RWPE2 (cell line): ENCODE data around the gene MAGEA2B.
"Not testable (repeated sequence)": the region's sequence is repeated elsewhere in the genome, so short reads cannot be mapped to it uniquely, and the experiment has no call there.

Experiments
- ATAC-seq: fragments of 200-7000 bp; cut with Tn5 transposase; 3 replicates; pipeline ENCODE4 v1.9.1; 2021; ENCODE audit warnings: low read depth
- DNase-seq: peaks from one replicate; pipeline ENCODE4 v3.0.0-alpha.2; 2020; ENCODE audit warnings: low spot score
- H3K27ac ChIP-seq: fragments of 450-650 bp; 2 replicates; pipeline ENCODE4 v1.5.1; 2017; ENCODE audit warnings: mild to moderate bottlenecking; ENCODE audit not compliant: poor library complexity, severe bottlenecking
- H3K27me3 ChIP-seq: fragments of 250-450 bp; sonication (Bioruptor Pico); 2 replicates; pipeline ENCODE4 v1.5.1; 2021; ENCODE audit warnings: mild to moderate bottlenecking, moderate library complexity; ENCODE audit not compliant: insufficient read depth, poor library complexity, severe bottlenecking
- H3K36me3 ChIP-seq: fragments of 250-450 bp; sonication (Bioruptor Pico); 2 replicates; pipeline ENCODE4 v1.5.1; 2020; ENCODE audit warnings: low read depth, mild to moderate bottlenecking, moderate library complexity
- H3K4me1 ChIP-seq: fragments of 250-450 bp; sonication (Bioruptor Pico); 2 replicates; pipeline ENCODE4 v1.5.1; 2021; ENCODE audit warnings: mild to moderate bottlenecking, moderate library complexity; ENCODE audit not compliant: insufficient read depth, poor library complexity, severe bottlenecking
- H3K4me3 ChIP-seq: fragments of 250-450 bp; sonication (Bioruptor Pico); 2 replicates; pipeline ENCODE4 v1.5.1; 2021; ENCODE audit warnings: mild to moderate bottlenecking, moderate library complexity; ENCODE audit not compliant: severe bottlenecking
- H3K9me3 ChIP-seq: fragments of 250-450 bp; sonication (Bioruptor Pico); 2 replicates; pipeline ENCODE4 v1.5.1; 2021; ENCODE audit warnings: mild to moderate bottlenecking, moderate library complexity; ENCODE audit not compliant: severe bottlenecking
- CTCF ChIP-seq: fragments of 450-650 bp; IDR thresholded peaks from one replicate; pipeline ENCODE4 v1.5.1; 2017; ENCODE audit warnings: mild to moderate bottlenecking, moderate library complexity; ENCODE audit not compliant: poor library complexity, severe bottlenecking

Gene MAGEA2B

GRCh38 chrX:152725409-152725808 is 11.0 kb downstream of the MAGEA2B start:
- DNase-seq (no peak), ATAC-seq (no peak)
- Histone ChIP-seq H3K36me3 (no peaks in the 10 kb centered on the region), H3K4me3 (no peak overlapping the region), H3K9me3 (no peaks in the 10 kb centered on the region), H3K27me3 (no peaks in the 10 kb centered on the region), H3K27ac (no peak overlapping the region), H3K4me1 (no peaks in the 10 kb centered on the region)
- no peak for TF ChIP-seq CTCF

GRCh38 chrX:152733261-152733975 is 19.0 kb downstream of the MAGEA2B start, which contains the start of the genes CSAG1 and MAGEA12:
Gene CSAG1 (minus strand): TSS chrX:152733721. CDS start chrX:152732460, 1,261 bp downstream.
Gene MAGEA12 (plus strand): TSS chrX:152733757. CDS start chrX:152736162, 2,405 bp downstream.
- DNase-seq, result no peak
- no peak within 1 kb of the TSS for H3K4me3 ChIP-seq
- no peak for TF ChIP-seq CTCF
- no peaks in the 10 kb centered on the region for H3K27me3 ChIP-seq
- no peak for ATAC-seq
- no peak within 1 kb of the TSS for H3K27ac ChIP-seq
- no peaks in the 10 kb centered on the region for H3K36me3 ChIP-seq
- H3K9me3 ChIP-seq, result no peaks in the 10 kb centered on the region
- no peaks in the 10 kb centered on the region for H3K4me1 ChIP-seq

- DNase-seq, H3K4me1 ChIP-seq, H3K4me3 ChIP-seq, H3K27me3 ChIP-seq, H3K27ac ChIP-seq, ATAC-seq, H3K36me3 ChIP-seq, H3K9me3 ChIP-seq: not testable (repeated sequence)
Measured at GRCh38 chrX:152734143-152734858, 19.9 kb downstream of the MAGEA2B start.

GRCh38 chrX:152735101-152735500 is 20.7 kb downstream of the MAGEA2B start:
- ATAC-seq, result no peak
- H3K4me1 ChIP-seq, result no peaks in the 10 kb centered on the region
- DNase-seq, result no peak
- no peak for TF ChIP-seq CTCF
- H3K9me3 ChIP-seq, result no peaks in the 10 kb centered on the region
- H3K36me3 ChIP-seq, result no peaks in the 10 kb centered on the region
- no peak overlapping the region for H3K27ac ChIP-seq
- H3K4me3 ChIP-seq, result no peak overlapping the region
- H3K27me3 ChIP-seq, result no peaks in the 10 kb centered on the region

GRCh38 chrX:152735860-152736511 is 21.6 kb downstream of the MAGEA2B start:
- H3K4me1 ChIP-seq, result no peaks in the 10 kb centered on the region
- no peaks in the 10 kb centered on the region for H3K36me3 ChIP-seq
- no peak overlapping the region for H3K27ac ChIP-seq
- TF ChIP-seq CTCF, result no peak
- H3K4me3 ChIP-seq, result no peak overlapping the region
- ATAC-seq, result no peak
- DNase-seq, result no peak
- H3K9me3 ChIP-seq, result no peaks in the 10 kb centered on the region
- no peaks in the 10 kb centered on the region for H3K27me3 ChIP-seq

- not testable (repeated sequence) for DNase-seq, H3K27me3 ChIP-seq, H3K9me3 ChIP-seq, H3K4me1 ChIP-seq, H3K27ac ChIP-seq, H3K4me3 ChIP-seq, ATAC-seq, H3K36me3 ChIP-seq
Measured at GRCh38 chrX:152736528-152736927, 22.1 kb downstream of the MAGEA2B start.
